Vagina (tissue), 2 donors: Measurements from ENCODE around the gene RPL15. TPM values are rescaled to one million over a fixed set of nuclear protein-coding genes. Genes with fewer than 3 reads are reported as not detected.

Experiments
- DNase-seq, 2 donors: peaks; one replicate each; pipeline ENCODE4 v3.0.0-alpha.2; 2017; ENCODE audit errors: extremely low spot score in 2 of 2
- H3K27ac ChIP-seq: fragments of 200-600 bp; sonication (generic); one replicate; pipeline ENCODE4 v1.5.1; 2019
- H3K27me3 ChIP-seq: fragments of 200-600 bp; sonication (generic); one replicate; pipeline ENCODE4 v1.5.1; 2019
- H3K36me3 ChIP-seq, 2 donors: fragments of 200-600 bp; sonication (generic); one replicate each; pipeline ENCODE4 v1.5.1; 2017 to 2019
- H3K4me1 ChIP-seq: fragments of 200-600 bp; sonication (generic); one replicate; pipeline ENCODE4 v1.5.1; 2019
- H3K4me3 ChIP-seq, 2 donors: fragments of 200-600 bp; sonication (generic); 1 replicate in 1 of 2; 2 replicates in 1 of 2; pipeline ENCODE4 v1.5.1; 2016 to 2019
- H3K9me3 ChIP-seq: fragments of 200-600 bp; sonication (generic); one replicate; pipeline ENCODE4 v1.5.1; 2019
- CTCF ChIP-seq, 3 experiments: fragments of 450-650 bp in 2 of 3; fragments of 200-600 bp in 1 of 3; sonication (generic) in 1 of 3; IDR thresholded peaks; one replicate each; pipeline ENCODE4 v1.5.1; 2017 to 2019; ENCODE audit warnings: antibody characterized with exemption in 3 of 3, mild to moderate bottlenecking in 2 of 3, moderate library complexity in 2 of 3
- POLR2A ChIP-seq, 2 donors: fragments of 450-650 bp; IDR thresholded peaks; one replicate each; pipeline ENCODE4 v1.6.1; 2017; ENCODE audit warnings: antibody characterized with exemption in 2 of 2, mild to moderate bottlenecking in 2 of 2, moderate library complexity in 2 of 2
- POLR2AphosphoS5 ChIP-seq, 2 donors: sonication (generic); formaldehyde crosslinking; IDR thresholded peaks; one replicate each; pipeline ENCODE4 v1.9.0; 2017; ENCODE audit warnings: antibody characterized with exemption in 2 of 2, mild to moderate bottlenecking in 2 of 2, low read depth in 1 of 2; ENCODE audit not compliant: insufficient read depth in 1 of 2
- intact Hi-C: fragments of 100-400 bp; cut with DNase I; formaldehyde crosslinking; loops from one replicate; pipeline ENCODE4 v1.15.1; 2023
- total RNA-seq: library from RNA; depleted of rRNA; stranded (reverse); fragments of >200 nt; gene quantifications from one replicate; pipeline ENCODE4 v1.2.3, GENCODE V29; 2016

The RPL15 gene
- total RNA-seq, 1 donor from 2014 or later, result 2,641 TPM

GRCh38 chr3:23941440-23941839 is 24.5 kb downstream of the RPL15 start:
- H3K9me3 ChIP-seq, result no peaks in the 10 kb centered on the region
- TF ChIP-seq CTCF (IDR thresholded peaks at IDR 0.05) (no peak), POLR2A (IDR thresholded peaks at IDR 0.05) (no peak), POLR2AphosphoS5 (IDR thresholded peaks at IDR 0.05; ENCODE audit: insufficient read depth in 1 of 2, low read depth in 1 of 2) (no peak)
- intact Hi-C loops, result no loop called here
- H3K36me3 ChIP-seq, result no peaks in the 10 kb centered on the region
- DNase-seq, result no peak
- no peaks in the 10 kb centered on the region for H3K27me3 ChIP-seq
- no peak overlapping the region for H3K4me3 ChIP-seq
- H3K4me1 ChIP-seq, result peaks cover 9% of the 10 kb centered on the region
- no peak overlapping the region for H3K27ac ChIP-seq

- no peak for DNase-seq
- H3K9me3 ChIP-seq, result no peaks in the 10 kb centered on the region
- no peaks in the 10 kb centered on the region for H3K36me3 ChIP-seq
- H3K27ac ChIP-seq, result no peak overlapping the region
- H3K4me1 ChIP-seq, result peaks cover 20% of the 10 kb centered on the region
- no peaks in the 10 kb centered on the region for H3K27me3 ChIP-seq
- H3K4me3 ChIP-seq, result no peak overlapping the region
- no peak for TF ChIP-seq POLR2AphosphoS5 (IDR thresholded peaks at IDR 0.05; ENCODE audit: insufficient read depth in 1 of 2, low read depth in 1 of 2)
- intact Hi-C loops, result loop anchor here (2.0 kb wide), 1 partner anchor 16 kb away; no protein-coding TSS in a partner anchor
Measured at GRCh38 chr3:23942546-23942945, 25.6 kb downstream of the RPL15 start.

- H3K9me3 ChIP-seq, result no peaks in the 10 kb centered on the region
- H3K36me3 ChIP-seq, result no peaks in the 10 kb centered on the region
- no peak for TF ChIP-seq CTCF (IDR thresholded peaks at IDR 0.05)
- intact Hi-C loops, result no loop called here
- H3K4me1 ChIP-seq, result peaks cover 37% of the 10 kb centered on the region
- peak overlapping the region; percentile 83 to 100 for H3K4me3 ChIP-seq
- peak overlapping the region; percentile 99 for H3K27ac ChIP-seq
- no peaks in the 10 kb centered on the region for H3K27me3 ChIP-seq
- DNase-seq, result no peak
Measured at GRCh38 chr3:23944007-23944783, 27.3 kb downstream of the RPL15 start.

GRCh38 chr3:23944861-23945662 is 28.1 kb downstream of the RPL15 start, which contains the start of gene NR1D2:
Gene NR1D2 (plus strand): TSS chr3:23945286. CDS start chr3:23945579, 293 bp downstream.
- TF ChIP-seq POLR2AphosphoS5 (IDR thresholded peaks at IDR 0.05; ENCODE audit: insufficient read depth in 1 of 2, low read depth in 1 of 2) (peak in 1 of 2 donors; percentile 20), POLR2A (IDR thresholded peaks at IDR 0.05) (peak in 1 of 2 donors; percentile 84), CTCF (IDR thresholded peaks at IDR 0.05) (no peak)
- Histone ChIP-seq H3K4me1 (peaks cover 46% of the 10 kb centered on the region), H3K27me3 (no peaks in the 10 kb centered on the region), H3K4me3 (peak within 1 kb of the TSS; percentile 83 to 100), H3K9me3 (no peaks in the 10 kb centered on the region), H3K27ac (peak within 1 kb of the TSS; percentile 99), H3K36me3 (no peaks in the 10 kb centered on the region)
- DNase-seq, result peak in 1 of 2 donors; percentile 91
- intact Hi-C loops, result no loop called here

GRCh38 chr3:23945663-23945912 is 28.7 kb downstream of the RPL15 start:
- TF ChIP-seq POLR2AphosphoS5 (IDR thresholded peaks at IDR 0.05; ENCODE audit: insufficient read depth in 1 of 2, low read depth in 1 of 2) (no peak), CTCF (IDR thresholded peaks at IDR 0.05) (no peak), POLR2A (IDR thresholded peaks at IDR 0.05) (no peak)
- Histone ChIP-seq H3K36me3 (no peaks in the 10 kb centered on the region), H3K4me1 (peaks cover 51% of the 10 kb centered on the region), H3K27ac (peak overlapping the region; percentile 99), H3K9me3 (no peaks in the 10 kb centered on the region), H3K27me3 (no peaks in the 10 kb centered on the region), H3K4me3 (peak overlapping the region; percentile 83 to 100)
- intact Hi-C loops, result no loop called here
- no peak for DNase-seq
